Thymus (tissue), 11 donors: ENCODE data around the gene MRTFB. TPM values are rescaled to one million over a fixed set of nuclear protein-coding genes. Genes with fewer than 3 reads are reported as not detected.

Source experiments
- DNase-seq, 9 donors: peaks; one replicate each; pipeline ENCODE4 v3.0.0-alpha.2; 2013; ENCODE audit warnings: low spot score in 9 of 9, low read depth in 6 of 9, missing footprints in 1 of 9
- H3K27ac ChIP-seq, 2 donors: one replicate each; pipeline ENCODE4 v1.5.1; 2013; ENCODE audit warnings: control low read depth in 1 of 2, low read depth in 1 of 2, low read length in 1 of 2, mild to moderate bottlenecking in 1 of 2, moderate library complexity in 1 of 2
- H3K27me3 ChIP-seq, 2 donors: one replicate each; pipeline ENCODE4 v1.5.1; 2013; ENCODE audit warnings: low read length in 1 of 2; ENCODE audit not compliant: control insufficient read depth in 2 of 2, insufficient read depth in 1 of 2
- H3K36me3 ChIP-seq, 2 donors: one replicate each; pipeline ENCODE4 v1.5.1; 2013; ENCODE audit warnings: low read length in 1 of 2, mild to moderate bottlenecking in 1 of 2, moderate library complexity in 1 of 2; ENCODE audit not compliant: control insufficient read depth in 2 of 2, insufficient read depth in 2 of 2
- H3K4me1 ChIP-seq, 2 donors: one replicate each; pipeline ENCODE4 v1.5.1; 2013; ENCODE audit warnings: low read length in 2 of 2; ENCODE audit not compliant: control insufficient read depth in 2 of 2, insufficient read depth in 2 of 2
- H3K4me3 ChIP-seq, 2 donors: one replicate each; pipeline ENCODE4 v1.5.1; 2013; ENCODE audit warnings: low read length in 2 of 2, control low read depth in 1 of 2, mild to moderate bottlenecking in 1 of 2
- H3K9me3 ChIP-seq, 2 donors: one replicate each; pipeline ENCODE4 v1.5.1; 2013; ENCODE audit warnings: low read length in 1 of 2, mild to moderate bottlenecking in 1 of 2; ENCODE audit not compliant: control insufficient read depth in 2 of 2, insufficient read depth in 1 of 2
- WGBS: extraction: QIAGEN DNeasy Blood & Tissue Kit; methylation state at CpG from one replicate; pipeline ENCODE4 v1.1.7; 2013; 5-methylcytosine and 5-hydroxymethylcytosine counted together
- polyA plus RNA-seq: library from polyadenylated mRNA; stranded (reverse); fragments of 200-250 nt; gene quantifications from one replicate; pipeline ENCODE4 v1.2.3, GENCODE V29; 2013
- total RNA-seq: library from RNA; stranded (reverse); fragments of 120-200 nt; gene quantifications from one replicate; pipeline ENCODE4 v1.2.4, GENCODE V29; 2013
- donor health status: healthy.

The MRTFB gene
- total and polyA plus RNA-seq, 2 donors: 8.3 to 10.7 TPM

DNA sequence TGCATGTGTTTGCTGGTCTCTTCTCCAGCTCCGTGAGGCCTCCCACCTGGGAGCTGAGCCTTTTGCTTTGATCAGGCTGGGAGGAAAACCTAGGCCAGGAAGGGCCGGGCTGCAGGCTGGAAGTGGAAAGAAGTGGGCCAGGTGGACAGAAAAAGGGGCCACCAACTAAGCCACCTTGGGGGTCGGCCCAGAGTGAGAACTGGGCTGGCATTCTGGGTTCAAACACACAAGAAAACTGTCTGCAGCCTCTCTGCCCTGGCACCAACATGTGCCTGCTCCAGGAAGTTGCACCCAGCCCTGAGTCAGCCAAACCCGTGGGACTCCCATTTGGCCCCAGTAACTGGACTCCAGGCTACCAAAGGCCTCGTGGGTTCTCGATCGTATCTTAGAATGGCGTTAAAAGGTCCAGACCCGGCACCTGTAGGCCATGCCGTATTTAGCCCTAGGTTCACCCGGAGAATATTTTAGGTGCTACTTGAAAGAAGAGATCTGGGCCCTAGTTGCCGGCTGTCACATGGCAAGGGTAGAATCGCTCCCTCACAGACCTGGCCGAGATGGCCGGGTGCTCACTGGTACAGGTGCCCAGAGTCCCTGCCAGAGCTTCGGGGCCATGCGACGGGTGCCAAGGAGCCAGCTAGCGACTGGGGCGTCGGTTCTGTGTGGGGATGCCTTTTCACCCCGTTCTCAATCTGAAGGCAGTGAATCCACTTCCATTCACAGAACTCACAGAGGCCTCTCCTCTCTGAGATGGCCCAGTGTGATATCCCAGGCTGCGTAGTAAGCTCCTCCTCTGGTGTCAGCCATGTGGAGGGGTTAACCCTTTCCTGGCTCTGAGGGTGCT, 236.6 kb downstream of the MRTFB start:
- Histone ChIP-seq H3K4me3 (no peak overlapping the region), H3K9me3 (no peaks in the 10 kb centered on the region), H3K27me3 (peaks cover 0 to 17% of the 10 kb centered on the region in 2 donors), H3K27ac (peak overlapping the region; percentile 96 to 99), H3K4me1 (peaks cover 73 to 81% of the 10 kb centered on the region in 2 donors), H3K36me3 (no peaks in the 10 kb centered on the region)
- 71% methylated on average over 23 of the region's 23 CpGs for WGBS
- peak in 4 of 9 donors; percentile 29 to 63 (median 48) for DNase-seq

DNA sequence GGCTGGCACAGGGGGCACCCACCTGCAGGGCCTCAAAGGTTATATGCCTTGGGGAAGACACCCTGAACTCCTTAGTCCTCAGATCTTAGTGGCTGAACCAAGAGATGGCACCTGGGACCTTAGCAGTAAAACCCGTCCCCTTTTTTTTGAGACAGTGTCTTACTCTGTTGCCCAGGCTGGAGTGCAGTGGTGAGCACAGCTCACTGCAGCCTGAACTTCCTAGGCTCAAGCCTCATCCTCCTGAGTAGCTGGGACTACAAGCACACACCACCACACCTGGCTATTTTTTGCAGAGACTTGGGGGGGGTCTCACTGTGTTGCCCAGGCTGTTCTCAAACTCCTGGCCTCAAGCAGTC, 237.2 kb downstream of the MRTFB start:
- Histone ChIP-seq H3K27me3 (peaks cover 0 to 11% of the 10 kb centered on the region in 2 donors), H3K9me3 (no peaks in the 10 kb centered on the region), H3K4me1 (peaks cover 73 to 76% of the 10 kb centered on the region in 2 donors), H3K4me3 (no peak overlapping the region), H3K27ac (peak overlapping the region; percentile 96 to 99), H3K36me3 (no peaks in the 10 kb centered on the region)
- peak in 3 of 9 donors; percentile 46 to 78 (median 58) for DNase-seq
- whole genome bisulfite sequencing: 23% methylated on average over 1 of the region's 1 CpG

GRCh38 chr16:14309001-14309886, 238.1 kb downstream of the MRTFB start:
- H3K4me3 ChIP-seq: peak overlapping the region; percentile 19 to 32
- peak in 8 of 9 donors; percentile 68 to 94 (median 83) for DNase-seq

DNA sequence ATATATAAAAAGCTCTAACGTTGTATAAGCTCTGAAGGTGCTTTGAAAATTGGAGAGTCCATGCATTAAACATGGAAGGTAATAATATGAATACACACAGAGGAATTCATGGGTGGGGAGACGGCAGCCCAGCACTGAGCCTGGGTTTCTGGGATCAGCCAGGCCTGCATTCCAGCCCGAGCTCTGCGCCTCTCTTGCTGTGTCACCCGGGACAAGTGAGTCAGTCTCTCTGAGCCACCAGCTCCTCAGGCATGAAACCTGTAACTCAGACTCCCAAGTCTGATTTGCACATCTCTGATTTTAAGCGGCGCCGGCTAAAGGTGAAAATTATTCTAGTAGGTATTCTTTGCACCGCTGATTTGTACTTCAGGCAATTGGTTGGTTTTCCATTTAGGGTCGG, 238.8 kb downstream of the MRTFB start:
- Histone ChIP-seq H3K9me3 (no peaks in the 10 kb centered on the region), H3K4me1 (peaks cover 64 to 65% of the 10 kb centered on the region in 2 donors), H3K4me3 (peak overlapping the region; percentile 19 to 32), H3K27me3 (no peaks in the 10 kb centered on the region), H3K36me3 (no peaks in the 10 kb centered on the region), H3K27ac (peak overlapping the region; percentile 96 to 99)
- peak in 2 of 9 donors; percentile 14 to 41 for DNase-seq
- 81% methylated on average over 10 of the region's 10 CpGs for WGBS

More at GRCh38 chr16:14309001-14309886, 238.1 kb downstream of the MRTFB start:
- WGBS: 19% methylated on average over 26 of the region's 26 CpGs
- peaks cover 67 to 68% of the 10 kb centered on the region in 2 donors for H3K4me1 ChIP-seq
- no peaks in the 10 kb centered on the region for H3K9me3 ChIP-seq
- no peaks in the 10 kb centered on the region for H3K36me3 ChIP-seq
- peak overlapping the region; percentile 96 to 99 for H3K27ac ChIP-seq
- peaks cover 0 to 2% of the 10 kb centered on the region in 2 donors for H3K27me3 ChIP-seq

DNA sequence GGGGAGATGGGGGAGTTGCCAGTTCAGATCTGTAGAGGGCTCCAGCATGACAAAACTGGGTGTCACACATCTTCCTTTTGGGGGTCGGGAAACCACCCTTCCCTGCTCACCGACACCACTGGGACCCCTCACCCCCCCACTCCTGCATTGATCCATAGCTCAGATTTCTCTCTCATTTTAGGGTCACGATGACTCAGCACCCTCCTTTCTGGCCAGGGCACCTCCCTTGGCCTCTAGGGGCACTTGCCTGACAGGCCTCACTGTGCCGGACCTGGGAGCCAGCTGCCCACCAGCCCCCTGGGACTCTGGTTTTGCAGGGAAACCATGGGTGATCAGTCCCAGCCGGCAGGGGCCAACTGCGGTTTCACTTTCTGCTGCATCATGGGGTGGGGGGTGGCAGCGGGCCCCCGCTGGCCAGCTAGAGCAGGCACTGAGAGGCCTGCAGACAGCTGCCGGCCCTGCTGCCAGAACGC, 239.4 kb downstream of the MRTFB start:
- Histone ChIP-seq H3K27me3 (no peaks in the 10 kb centered on the region), H3K4me3 (peak overlapping the region; percentile 17 to 31), H3K27ac (peak overlapping the region; percentile 96 to 99), H3K4me1 (peaks cover 58 to 59% of the 10 kb centered on the region in 2 donors), H3K36me3 (no peaks in the 10 kb centered on the region), H3K9me3 (no peaks in the 10 kb centered on the region)
- WGBS: 15% methylated on average over 10 of the region's 10 CpGs
- peak in 3 of 9 donors; percentile 24 to 57 (median 36) for DNase-seq

GRCh38 chr16:14314116-14314515, 243.0 kb downstream of the MRTFB start:
- Histone ChIP-seq H3K27me3 (no peaks in the 10 kb centered on the region), H3K4me1 (peaks cover 23% of the 10 kb centered on the region in 2 donors), H3K4me3 (no peak overlapping the region), H3K36me3 (no peaks in the 10 kb centered on the region), H3K27ac (no peak overlapping the region), H3K9me3 (no peaks in the 10 kb centered on the region)
- 100% methylated on average over 1 of the region's 1 CpG for WGBS
- DNase-seq: no peak

DNA sequence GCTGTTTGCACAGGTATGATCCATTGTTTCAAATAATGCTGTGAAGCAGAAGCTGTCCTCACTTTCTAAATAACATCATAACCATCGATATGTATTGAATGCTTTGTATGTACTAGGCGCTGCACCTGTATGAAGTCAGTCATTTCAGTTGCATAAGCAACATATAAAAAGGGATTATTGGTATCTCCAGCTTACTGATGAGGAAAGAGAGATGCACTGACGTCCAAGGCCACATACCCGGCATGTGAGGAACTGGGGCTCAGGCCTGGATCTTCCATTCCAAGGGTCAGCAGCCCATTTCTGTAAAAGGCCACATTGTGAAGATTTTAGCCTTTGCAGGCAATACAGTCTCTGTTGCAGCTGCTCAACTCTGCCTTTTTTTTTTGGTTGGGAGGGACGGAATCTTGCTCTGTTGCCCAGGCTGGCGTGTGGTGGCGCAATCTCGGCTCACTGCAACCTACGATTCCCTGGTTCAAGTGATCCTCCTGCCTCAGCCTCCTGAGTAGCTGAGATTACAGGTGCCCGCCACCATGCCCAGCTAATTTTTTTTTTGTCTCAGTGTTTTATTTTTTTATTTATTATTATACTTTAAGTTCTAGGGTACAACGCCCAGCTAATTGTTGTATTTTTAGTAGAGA, 244.7 kb downstream of the MRTFB start:
- H3K9me3 ChIP-seq: no peaks in the 10 kb centered on the region
- no peak for DNase-seq
- no peak overlapping the region for H3K27ac ChIP-seq
- H3K27me3 ChIP-seq: no peaks in the 10 kb centered on the region
- H3K36me3 ChIP-seq: no peaks in the 10 kb centered on the region
- 95% methylated on average over 11 of the region's 11 CpGs for WGBS
- H3K4me1 ChIP-seq: peaks cover 6 to 8% of the 10 kb centered on the region in 2 donors
- H3K4me3 ChIP-seq: no peak overlapping the region
